K562 (cell line): ENCODE results near the gene DNAH9. TPM values are rescaled to one million over a fixed set of nuclear protein-coding genes. Genes with fewer than 3 reads are reported as not detected.

Experiments used
- ATAC-seq: fragments of 200-7000 bp; cut with Tn5 transposase; 3 replicates; pipeline ENCODE4 v1.9.1; 2020; ENCODE audit warnings: moderate library complexity
- BruUV-seq: library from RNA; stranded (reverse); fragments of 400-500 nt; replicated peaks from 2 replicates; lab custom pipeline; 2021; lab: Mats Ljungman, UMichigan
- CTCF ChIA-PET: fragments of 300-600 bp; formaldehyde crosslinking; extraction: SDS; loops from one replicate; lab custom pipeline; 2021; ENCODE audit warnings: low intra/inter-chr PET ratio; lab: Yijun Ruan, JAX
- POLR2A ChIA-PET: fragments of 300-600, 350-650 bp; sonication (Branson Sonifier 250); formaldehyde crosslinking; extraction: SDS; loops from one replicate; lab custom pipeline; 2021; ENCODE audit warnings: antibody characterized with exemption, inconsistent platforms; lab: Yijun Ruan, JAX
- DNase-seq, 4 experiments: peaks; one replicate each; pipeline versions ENCODE4 v3.0.0 to v3.0.0-alpha.2; 2011 to 2018; ENCODE audit warnings: low spot score in 3 of 4, mixed read lengths in 3 of 4; ENCODE audit errors: extremely low read depth in 1 of 4
- FAIRE-seq: peaks from 2 replicates; lab custom pipeline; 2011; peaks lifted over from hg19 to GRCh38; lab: Jason Lieb, UNC
- H2AFZ ChIP-seq: 2 replicates; pipeline ENCODE4 v1.6.0; 2011; ENCODE audit warnings: low read depth, low read length, control low read depth, inconsistent platforms
- H3K27ac ChIP-seq: fragments of 200-600 bp; 3 replicates; pipeline ENCODE4 v1.8.0; 2011; ENCODE audit warnings: low read depth, mild to moderate bottlenecking, control low read depth, inconsistent platforms, low read length, moderate library complexity, mixed read lengths; ENCODE audit errors: extremely low read depth
- H3K27me3 ChIP-seq, 2 experiments: fragments of 300-600 bp in 1 of 2; 2 replicates in 1 of 2; 3 replicates in 1 of 2; pipeline versions ENCODE4 v1.6.0 to v1.8.0; 2011; ENCODE audit warnings: inconsistent platforms in 2 of 2, low read length in 2 of 2, mild to moderate bottlenecking in 1 of 2, mixed read lengths in 1 of 2, moderate library complexity in 1 of 2; ENCODE audit not compliant: control insufficient read depth in 2 of 2, insufficient read depth in 2 of 2
- H3K36me3 ChIP-seq: fragments of 300-600 bp; 3 replicates; pipeline ENCODE4 v1.8.0; 2011; ENCODE audit warnings: mild to moderate bottlenecking, low read length, inconsistent platforms; ENCODE audit not compliant: control insufficient read depth, insufficient read depth
- H3K4me1 ChIP-seq, 2 experiments: fragments of 200-600 bp in 1 of 2; replicated peaks in 1 of 2; 2 replicates in 1 of 2; 3 replicates in 1 of 2; pipeline versions ENCODE4 v1.5.1 to v1.8.0; 2011; ENCODE audit warnings: inconsistent platforms in 2 of 2, low read length in 2 of 2, mild to moderate bottlenecking in 1 of 2, mixed read lengths in 1 of 2, moderate library complexity in 1 of 2; ENCODE audit not compliant: control insufficient read depth in 2 of 2, insufficient read depth in 2 of 2
- H3K4me2 ChIP-seq: 2 replicates; pipeline ENCODE4 v1.6.1; 2011; ENCODE audit warnings: low read length, control low read depth, inconsistent platforms, mixed read lengths; ENCODE audit not compliant: insufficient read depth
- H3K4me3 ChIP-seq: fragments of 200-600 bp; sonication (generic), shearing (Covaris generic); 2 replicates; pipeline ENCODE4 v1.5.1; 2016; ENCODE audit warnings: control low read depth, inconsistent platforms
- H3K79me2 ChIP-seq: fragments of 200-600 bp; 3 replicates; pipeline ENCODE4 v1.8.0; 2011; ENCODE audit warnings: low read length, inconsistent platforms; ENCODE audit not compliant: control insufficient read depth, insufficient read depth
- H3K9ac ChIP-seq, 2 experiments: 2 replicates each; pipeline versions ENCODE4 v1.6.0 to v1.6.1; 2011; ENCODE audit warnings: low read depth in 2 of 2, low read length in 2 of 2, control low read depth in 1 of 2, inconsistent platforms in 1 of 2, mild to moderate bottlenecking in 1 of 2, mixed read lengths in 1 of 2; ENCODE audit not compliant: insufficient read depth in 1 of 2
- H3K9me1 ChIP-seq: one replicate; pipeline ENCODE4 v1.6.0; 2011; ENCODE audit warnings: inconsistent platforms, mild to moderate bottlenecking, low read length, moderate library complexity; ENCODE audit not compliant: control insufficient read depth, insufficient read depth
- H3K9me3 ChIP-seq: replicated peaks from 2 replicates; pipeline ENCODE4 v1.5.1; 2011; ENCODE audit warnings: low read depth, low read length, inconsistent platforms; ENCODE audit not compliant: control insufficient read depth, insufficient read depth
- H4K20me1 ChIP-seq: replicated peaks from 2 replicates; pipeline ENCODE4 v1.6.1; 2011; ENCODE audit warnings: low read length, inconsistent platforms, mixed read lengths; ENCODE audit not compliant: control insufficient read depth, insufficient read depth
- ARID3A ChIP-seq: IDR thresholded peaks from 2 replicates; pipeline ENCODE4 v1.6.1; 2012; ENCODE audit warnings: low read depth, low read length, improper control_type of control experiment, borderline replicate concordance
- CBX8 ChIP-seq: fragments of 200-600 bp; sonication (generic); IDR thresholded peaks from 2 replicates; pipeline ENCODE4 v1.6.1; 2012; ENCODE audit warnings: borderline replicate concordance, mixed run types, low read depth, mild to moderate bottlenecking, moderate library complexity, mixed read lengths, low read length, control low read depth, inconsistent platforms; ENCODE audit not compliant: poor library complexity, severe bottlenecking; ENCODE audit errors: extremely low read depth
- GABPA ChIP-seq: fragments of 200-800 bp; sonication (Bioruptor generic); conservative IDR thresholded peaks from 2 replicates; pipeline ENCODE4 v1.6.1; 2016; ENCODE audit warnings: low read depth, missing genetic modification characterization, missing compliant biosample characterization
- PML ChIP-seq: IDR thresholded peaks from 2 replicates; pipeline ENCODE4 v1.6.1; 2012; ENCODE audit warnings: low read length, inconsistent platforms
- PTTG1 ChIP-seq: fragments of 450-650 bp; IDR thresholded peaks from 2 replicates; pipeline ENCODE4 v1.6.1; 2016; ENCODE audit warnings: low read depth, mild to moderate bottlenecking, missing genetic modification characterization, missing compliant biosample characterization
- RREB1 ChIP-seq: fragments of 250-450 bp; sonication (Bioruptor Pico); IDR thresholded peaks from 2 replicates; pipeline ENCODE4 v1.4.0; 2020
- YBX1 ChIP-seq: fragments of 450-650 bp; IDR thresholded peaks from 2 replicates; pipeline ENCODE4 v1.7.1; 2016; ENCODE audit warnings: mild to moderate bottlenecking
- ZBTB17 ChIP-seq: fragments of 450-650 bp; formaldehyde crosslinking; IDR thresholded peaks from 2 replicates; pipeline ENCODE4 v1.4.0; 2020; ENCODE audit warnings: mild to moderate bottlenecking
- ZC3H4 ChIP-seq: sonication (generic); formaldehyde crosslinking; IDR thresholded peaks from 2 replicates; pipeline ENCODE4 v1.9.0; 2021; ENCODE audit warnings: missing genetic modification reagents, borderline replicate concordance
- ZFP91 ChIP-seq: sonication (generic); formaldehyde crosslinking; IDR thresholded peaks from 2 replicates; pipeline ENCODE4 v1.8.0; 2022; ENCODE audit warnings: mild to moderate bottlenecking, missing genetic modification reagents
- whole genome bisulfite sequencing: fragments of 100-300 bp; shearing (Covaris generic); methylation state at CpG from one replicate; pipeline ENCODE4 v1.1.6; 2016; ENCODE audit warnings: low coverage, mixed read lengths; ENCODE audit not compliant: insufficient coverage; ENCODE audit errors: missing lambda C conversion rate; 5-methylcytosine and 5-hydroxymethylcytosine counted together
- in situ Hi-C: fragments of 300-500 bp; cut with MboI; formaldehyde crosslinking; loops from 4 replicates; pipeline ENCODE4 v1.15.0; 2018; ENCODE audit warnings: inconsistent platforms, mixed read lengths
- intact Hi-C: fragments of 100-400 bp; cut with micrococcal nuclease; formaldehyde crosslinking; loops from 2 replicates; pipeline ENCODE4 v1.14.2; 2022
- polyA plus RNA-seq, 8 experiments: library from polyadenylated mRNA; depleted of rRNA in 4 of 8; stranded (reverse) in 5 of 8; unstranded in 3 of 8; fragments of >200 nt; fragmentation: Nextera tagmentation in 2 of 8; fragmentation: Illumina TruSeq in 1 of 8; extraction: Ambion mirVana in 2 of 8; extraction: Trizol in 1 of 8; gene quantifications; 2 replicates each; pipeline versions ENCODE4 v1.2.1 to v1.2.3, GENCODE V29; 2011 to 2014; ENCODE audit warnings: inconsistent platforms in 1 of 8, missing spikeins in 1 of 8
- total RNA-seq, 7 experiments: library from RNA; depleted of rRNA in 6 of 7; stranded (reverse); fragments of >200 nt in 6 of 7; fragmentation: Illumina TruSeq in 2 of 7; extraction: Trizol in 2 of 7; gene quantifications; 2 replicates each; pipeline versions ENCODE4 v1.2.1 to v1.2.3, GENCODE V29; 2011 to 2021; ENCODE audit warnings: low replicate concordance in 1 of 7

The DNAH9 gene
- total and polyA plus RNA-seq, 9 of the 15 experiments (the other 6 are each of a cell fraction or from before 2014, with no cell fraction given): not detected

GRCh38 chr17:11651089-11651488 lies 52.8 kb downstream of the DNAH9 start:
- Histone ChIP-seq H3K27ac (no peak overlapping the region), H3K36me3 (no peaks in the 10 kb centered on the region), H2AFZ (no peak overlapping the region), H3K9ac (no peak overlapping the region), H3K79me2 (no peaks in the 10 kb centered on the region), H3K4me1 (no peaks in the 10 kb centered on the region), H3K9me1 (no peaks in the 10 kb centered on the region), H3K4me3 (no peak overlapping the region), H4K20me1 (no peaks in the 10 kb centered on the region), H3K4me2 (no peak overlapping the region), H3K9me3 (no peaks in the 10 kb centered on the region), H3K27me3 (no peaks in the 10 kb centered on the region)
- in situ Hi-C loops: no loop called here
- BruUV-seq: no TSS peak
- intact Hi-C loops: no loop called here
- 0% methylated on average over 3 of the region's 3 CpGs for WGBS
- no peak for DNase-seq
- POLR2A ChIA-PET: interaction anchor here (0.7 kb wide), 1 partner anchor 46 kb away, joined by 3 read pairs; no protein-coding TSS in a partner anchor
- ATAC-seq: no peak
- CTCF ChIA-PET: no interaction called here
- no peak for TF ChIP-seq PML
- no peak for TF ChIP-seq YBX1
- TF ChIP-seq CBX8: no peak
- TF ChIP-seq ZFP91 (CRISPR knock-in tag): no peak
- TF ChIP-seq ZC3H4 (CRISPR knock-in tag): no peak
- no peak for TF ChIP-seq RREB1 (CRISPR knock-in tag)
- no peak for TF ChIP-seq ARID3A
- no peak for TF ChIP-seq ZBTB17 (CRISPR knock-in tag)
- TF ChIP-seq GABPA (tag): no peak
- no peak for TF ChIP-seq PTTG1 (tag)
- no peak for FAIRE-seq
